ENCODE data around the gene MMRN2.

Gene MMRN2

DNA sequence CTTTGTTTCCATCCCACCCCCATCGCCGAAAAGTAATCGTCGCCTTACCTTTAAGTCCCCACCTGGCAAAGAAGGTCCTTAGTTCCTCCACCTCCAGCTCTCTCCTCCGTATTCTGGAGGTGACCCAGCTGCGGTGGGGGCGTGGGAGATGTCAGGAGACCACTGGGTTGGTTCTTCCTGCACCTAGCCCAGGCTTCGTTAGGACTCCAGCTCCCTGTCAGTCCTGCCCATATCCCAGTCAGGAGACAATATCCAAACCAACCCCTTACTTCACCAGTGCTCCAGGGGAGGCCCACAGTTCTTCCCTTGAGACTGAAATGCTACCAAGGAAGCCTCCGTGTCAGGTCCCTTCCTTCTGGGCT lies 11.6 kb upstream of the MMRN2 start:
- DNase-seq = no peak

GRCh38 chr10:86968271-86968993 lies 11.0 kb upstream of the MMRN2 start, which contains the start of gene ADIRF:
TSS of gene ADIRF (plus strand) at chr10:86968482. CDS start at chr10:86968545, 63 bp downstream.
- DNase-seq = no peak

DNA sequence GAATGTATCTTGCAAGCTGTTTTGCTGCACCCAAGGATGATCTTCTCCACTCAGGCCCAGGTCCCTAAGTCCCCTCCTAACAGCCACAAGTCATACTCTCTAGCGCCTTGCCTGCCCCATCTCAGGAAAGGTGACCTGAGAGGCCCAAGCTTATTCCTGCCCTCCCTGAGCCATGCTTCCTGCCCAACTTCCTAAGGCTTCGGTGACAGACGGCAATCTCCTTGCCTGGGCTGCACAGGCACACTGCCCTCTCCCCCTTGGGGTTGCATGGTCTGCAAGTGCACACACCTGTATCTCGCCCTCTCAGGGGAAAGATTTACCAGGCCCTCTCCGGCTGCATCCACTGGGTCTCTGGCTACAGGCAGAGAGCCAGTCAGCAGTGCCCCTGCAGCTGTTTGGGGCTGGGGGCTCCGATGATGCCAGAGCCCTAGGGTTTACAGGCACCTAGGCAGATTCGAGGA lies 10.1 kb upstream of the MMRN2 start:
- no peak for DNase-seq

DNA sequence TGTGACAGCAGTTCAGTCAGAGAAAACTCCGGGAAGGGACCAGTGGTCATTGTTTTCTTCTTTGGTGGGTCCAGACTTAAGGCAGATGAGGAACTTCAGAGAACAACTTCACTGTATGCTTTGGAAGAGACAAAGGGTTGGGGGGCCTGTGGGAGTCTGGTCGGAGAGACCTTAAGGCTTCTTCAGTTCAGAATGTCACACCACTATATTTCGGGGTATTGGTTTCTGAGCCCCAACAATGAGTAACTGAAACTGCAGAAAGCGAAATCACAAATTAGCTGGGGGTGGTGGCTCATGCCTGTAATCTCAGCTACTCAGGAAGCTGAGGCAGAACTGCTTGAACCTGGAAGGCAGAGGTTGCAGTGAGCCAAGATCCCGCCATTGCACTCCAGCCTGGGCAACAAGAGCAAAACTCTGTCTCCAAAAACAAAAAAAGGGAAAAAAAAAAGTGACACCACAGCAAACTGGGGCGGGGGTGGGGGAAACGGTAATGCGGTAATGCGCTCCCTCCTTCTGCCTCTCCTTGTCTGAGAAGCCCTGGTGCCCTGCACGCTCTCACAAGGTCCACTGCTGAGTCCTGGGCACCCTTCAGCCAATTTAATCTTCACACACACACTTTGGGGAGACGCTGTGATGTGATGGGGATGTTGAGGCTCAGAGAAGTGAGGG lies 8.7 kb upstream of the MMRN2 start:
- DNase-seq = no peak

- no peak for DNase-seq
Measured at GRCh38 chr10:86964847-86965190, 7.4 kb upstream of the MMRN2 start.

GRCh38 chr10:86964061-86964846 lies 6.8 kb upstream of the MMRN2 start:
- no peak for DNase-seq

GRCh38 chr10:86963341-86963919 lies 6.0 kb upstream of the MMRN2 start:
- no peak for DNase-seq

DNA sequence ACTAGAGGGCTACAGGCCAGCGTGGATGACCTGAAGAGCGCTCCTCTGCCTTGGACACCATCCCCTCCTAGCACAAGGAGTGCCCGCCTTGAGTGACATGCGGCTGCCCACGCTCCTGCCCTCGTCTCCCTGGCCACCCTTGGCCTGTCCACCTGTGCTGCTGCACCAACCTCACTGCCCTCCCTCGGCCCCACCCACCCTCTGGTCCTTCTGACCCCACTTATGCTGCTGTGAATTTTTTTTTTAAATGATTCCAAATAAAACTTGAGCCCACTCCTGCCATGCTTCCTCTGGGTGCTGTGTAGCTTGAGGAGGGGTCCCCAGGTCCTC lies 5.5 kb upstream of the MMRN2 start:
- no peak for DNase-seq

DNA sequence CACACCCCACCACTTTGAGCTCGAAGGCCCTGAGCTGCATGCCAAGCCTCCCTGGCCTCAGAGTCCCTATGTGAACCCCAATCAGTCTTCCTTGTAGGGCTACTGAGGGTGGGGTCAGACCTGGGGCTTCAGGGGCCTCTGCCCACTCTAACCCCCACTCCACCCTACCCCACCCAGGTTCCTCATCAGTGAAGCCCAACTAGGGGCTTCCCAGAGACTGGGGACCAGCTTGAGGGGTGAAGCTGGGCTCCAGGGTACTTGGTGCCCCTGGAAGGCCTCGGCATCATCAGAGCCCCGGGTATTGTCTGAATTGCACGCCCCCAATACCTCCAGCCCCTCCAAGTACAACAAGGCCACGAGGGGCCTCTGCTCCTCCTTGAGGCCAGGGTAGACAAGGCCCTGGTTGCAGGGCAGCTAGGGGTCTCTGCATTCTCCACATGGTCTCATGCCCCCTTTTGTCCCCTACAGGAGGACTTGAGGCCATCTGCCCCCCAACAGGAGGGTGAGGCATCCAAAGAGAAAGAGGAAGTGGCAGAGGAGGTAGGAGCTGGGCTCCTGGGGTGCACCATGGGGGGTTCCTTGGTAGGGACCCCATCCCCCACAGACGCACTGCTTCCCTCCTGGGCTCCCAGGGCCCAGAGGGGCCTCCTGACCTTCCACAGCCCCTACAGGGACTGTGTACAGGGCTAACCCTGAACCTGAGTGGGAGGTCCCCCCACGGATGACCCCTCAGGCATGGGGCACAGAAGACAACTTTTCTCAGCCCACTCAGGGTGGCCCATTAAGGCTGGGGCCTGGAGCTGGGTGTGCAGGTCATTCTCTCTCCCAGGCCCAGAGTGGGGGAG lies 4.9 kb upstream of the MMRN2 start:
- DNase-seq = no peak

GRCh38 chr10:86961481-86962091 lies 4.2 kb upstream of the MMRN2 start:
- no peak for DNase-seq

DNA sequence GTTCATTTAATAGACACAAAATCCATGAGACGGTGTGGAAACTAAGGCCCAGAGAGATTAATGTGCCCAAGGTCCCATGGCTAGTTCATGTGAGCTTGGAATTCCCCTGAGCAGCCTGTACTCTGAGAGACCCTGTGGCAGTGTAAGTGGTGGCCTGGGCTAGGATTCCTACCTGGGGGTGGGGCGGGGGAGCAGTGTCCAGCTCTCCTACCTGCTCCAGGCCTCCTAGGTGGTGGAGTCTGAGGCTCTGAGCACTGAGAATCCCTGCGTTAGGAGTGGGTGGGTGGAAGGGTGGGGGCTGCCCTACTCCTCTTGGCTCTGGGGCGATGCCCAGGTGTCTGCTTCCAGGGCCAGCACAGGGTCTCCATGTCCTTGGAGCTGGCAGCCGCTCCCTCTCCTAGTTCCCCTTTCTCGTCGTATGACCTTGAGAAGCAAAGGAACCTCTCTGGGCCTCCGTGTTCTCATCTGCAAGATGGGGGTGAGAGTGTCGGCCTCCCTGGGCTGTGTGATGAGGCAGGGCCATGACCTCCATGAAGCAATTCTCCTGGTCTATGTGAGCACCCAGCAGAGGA lies 3.5 kb upstream of the MMRN2 start:
- DNase-seq = no peak

DNA sequence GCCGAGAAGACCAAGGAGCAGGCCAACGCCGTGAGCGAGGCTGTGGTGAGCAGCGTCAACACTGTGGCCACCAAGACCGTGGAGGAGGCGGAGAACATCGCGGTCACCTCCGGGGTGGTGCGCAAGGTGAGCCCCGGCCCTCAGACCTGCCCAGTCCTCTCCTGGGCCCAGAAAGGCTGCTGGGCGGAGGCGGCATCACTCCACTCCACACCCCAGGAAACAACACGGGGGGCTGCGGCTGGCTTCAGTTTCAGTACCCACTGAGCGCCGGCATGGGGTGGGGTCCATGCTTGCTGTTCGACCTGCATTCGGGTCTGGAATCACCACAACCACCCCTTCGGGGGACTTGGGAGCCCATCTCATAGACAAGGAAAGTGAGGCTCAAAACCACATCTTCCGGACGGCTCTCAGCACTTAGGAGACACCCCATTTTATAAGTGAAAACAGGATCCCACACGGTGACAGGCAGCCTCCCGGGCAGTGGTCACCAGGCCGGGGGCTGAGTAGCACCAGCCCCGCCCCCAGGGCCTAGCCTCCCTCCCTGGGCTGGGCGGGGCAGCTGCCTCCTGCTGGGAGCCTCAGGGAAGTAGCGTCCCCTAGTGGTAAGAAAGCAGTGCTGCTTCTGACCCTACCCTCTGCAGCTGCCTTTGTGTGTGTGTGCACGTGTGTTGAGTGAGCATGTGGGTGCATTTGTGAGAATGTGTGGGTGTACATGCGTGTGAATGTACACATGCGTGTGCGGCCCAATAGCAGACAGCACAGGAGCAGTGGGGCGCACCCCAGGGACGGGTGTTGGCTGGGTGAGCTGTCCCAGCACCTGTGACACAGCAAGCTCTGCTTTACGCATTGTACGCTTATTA lies 2.8 kb upstream of the MMRN2 start:
- DNase-seq = no peak

GRCh38 chr10:86959737-86960002 lies 2.3 kb upstream of the MMRN2 start:
- no peak for DNase-seq

DNA sequence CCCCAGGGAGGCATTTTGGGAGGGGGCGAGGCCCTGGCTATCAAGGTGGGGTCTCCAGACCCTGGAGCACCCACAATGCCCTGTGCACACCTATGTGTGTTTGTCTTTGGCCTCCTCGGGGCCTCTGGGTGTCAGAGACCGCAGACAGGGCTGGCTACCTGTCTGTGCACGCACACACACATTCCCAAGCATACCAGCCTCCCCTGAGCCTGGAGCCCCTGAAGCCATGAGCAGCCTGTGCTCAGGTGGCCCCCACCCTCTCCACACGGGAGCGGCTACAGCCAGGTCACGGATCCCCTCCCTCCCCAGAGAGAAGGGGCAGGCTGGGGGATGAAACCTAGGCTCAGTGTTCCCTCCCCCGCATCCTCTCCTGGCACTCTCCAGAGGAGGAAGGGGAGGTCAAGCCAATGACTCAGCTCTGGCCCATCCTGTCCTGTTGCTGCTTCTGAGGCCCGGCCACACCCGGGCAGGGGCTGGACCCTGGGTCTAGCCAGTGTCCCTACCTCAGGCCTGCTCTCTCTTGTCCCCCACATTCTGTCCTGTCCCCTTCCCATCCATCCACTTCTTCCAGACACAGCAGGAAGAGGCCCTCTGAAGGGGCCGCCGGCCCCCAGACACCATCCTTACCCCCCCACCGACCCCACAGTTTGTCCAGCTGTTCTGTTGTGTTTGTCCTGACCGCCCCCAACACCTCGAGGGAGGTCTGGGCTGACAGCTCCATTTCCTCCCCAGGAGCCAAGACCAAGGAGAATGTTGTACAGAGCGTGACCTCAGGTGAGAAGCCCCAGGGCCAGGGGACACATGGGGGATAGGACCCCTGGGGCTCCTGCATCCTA lies 1.7 kb upstream of the MMRN2 start:
- DNase-seq = no peak

DNA sequence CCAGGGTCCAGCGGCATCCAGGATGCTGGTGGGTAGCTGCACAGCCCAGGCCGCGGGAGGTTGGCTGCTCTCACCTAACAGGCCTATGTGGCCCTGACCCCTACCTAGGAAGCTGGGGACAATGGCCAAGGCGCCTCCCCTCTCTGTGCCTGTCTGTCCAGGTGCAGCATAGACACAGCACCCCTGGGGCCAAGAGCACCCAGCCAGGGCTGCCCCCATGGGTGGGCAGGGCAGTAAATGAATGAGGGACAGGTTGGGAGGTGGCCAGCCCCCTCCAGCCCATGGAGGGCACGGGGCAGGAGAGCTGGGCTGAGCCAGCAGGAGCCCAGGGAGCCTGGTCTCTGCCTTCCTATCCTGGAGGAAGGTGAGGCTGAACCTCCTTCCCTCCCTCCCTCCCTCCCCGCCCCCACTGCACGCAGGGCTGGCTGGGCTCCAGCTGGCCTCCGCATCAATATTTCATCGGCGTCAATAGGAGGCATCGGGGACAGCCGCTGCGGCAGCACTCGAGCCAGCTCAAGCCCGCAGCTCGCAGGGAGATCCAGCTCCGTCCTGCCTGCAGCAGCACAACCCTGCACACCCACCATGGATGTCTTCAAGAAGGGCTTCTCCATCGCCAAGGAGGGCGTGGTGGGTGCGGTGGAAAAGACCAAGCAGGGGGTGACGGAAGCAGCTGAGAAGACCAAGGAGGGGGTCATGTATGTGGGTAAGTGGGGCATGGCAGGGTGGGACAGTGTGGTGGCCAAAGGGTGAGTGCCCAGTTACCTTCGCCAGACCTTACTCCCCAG lies 893 bp upstream of the MMRN2 start, which contains the start of gene SNCG:
TSS of gene SNCG (plus strand) at position 484 of the 785 bp plus-strand sequence. CDS start at position 583, 99 bp downstream.
- no peak for DNase-seq

DNA sequence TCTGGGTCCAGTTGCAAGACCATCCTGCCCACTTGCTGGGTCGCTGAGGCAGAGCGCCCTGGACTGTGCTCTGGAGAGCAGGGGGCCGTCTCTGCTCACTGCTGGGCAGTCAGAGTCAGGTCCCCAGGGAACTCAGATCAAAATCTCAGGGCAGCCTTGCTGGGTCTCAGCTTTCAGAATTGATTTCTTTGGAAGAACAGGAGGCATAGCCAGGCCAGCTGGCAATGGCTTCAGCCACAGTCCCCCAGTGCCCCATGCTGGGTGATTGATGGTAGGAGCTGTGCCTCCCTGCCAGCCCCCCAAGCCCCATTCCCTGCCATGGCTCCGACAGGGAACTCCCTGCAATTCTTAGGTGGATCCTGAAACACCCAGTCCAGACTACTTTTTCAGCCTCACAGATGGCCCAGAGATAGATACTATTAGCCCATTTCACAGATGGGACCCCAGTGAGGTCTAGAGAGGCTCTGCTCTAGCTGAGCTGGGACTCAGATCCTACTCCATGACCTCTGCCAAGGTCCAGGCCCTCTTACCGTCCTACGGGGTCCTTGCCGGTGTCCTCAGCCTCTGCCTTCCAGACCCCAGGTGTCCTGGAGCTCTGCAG lies 467 bp downstream of the MMRN2 start:
- no peak for DNase-seq

DNA sequence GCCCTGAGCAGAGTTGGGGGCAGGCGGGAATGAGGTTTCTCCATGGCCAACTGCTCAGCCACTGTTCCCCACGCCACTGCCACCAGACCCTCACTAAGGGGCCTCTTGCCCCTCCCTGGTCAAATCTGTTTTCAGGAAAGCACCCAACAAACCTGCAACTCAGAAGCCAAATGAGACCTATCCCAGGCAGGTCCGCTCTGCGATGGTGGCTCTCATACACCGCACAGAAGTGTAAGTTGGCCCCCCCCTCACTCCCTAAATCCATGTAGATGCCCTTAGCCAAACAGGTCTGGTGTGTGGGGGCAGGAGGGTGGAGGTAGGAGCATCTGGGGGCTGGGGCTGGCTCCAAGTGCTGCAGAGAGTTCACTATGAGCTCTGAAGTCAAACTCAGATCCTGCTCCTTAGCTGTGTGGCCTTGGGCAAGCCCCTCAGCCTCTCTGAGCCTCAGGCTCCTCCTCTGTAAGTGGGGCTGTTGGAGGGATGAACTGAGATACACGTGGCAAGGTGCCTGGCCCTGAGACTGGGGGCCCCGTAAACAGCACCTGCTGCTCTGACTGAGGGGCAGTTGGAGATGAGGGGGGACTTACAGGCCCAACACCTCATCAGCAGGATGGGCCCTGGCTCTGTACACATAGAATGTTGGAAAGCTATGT lies 1.1 kb downstream of the MMRN2 start:
- DNase-seq = no peak

DNA sequence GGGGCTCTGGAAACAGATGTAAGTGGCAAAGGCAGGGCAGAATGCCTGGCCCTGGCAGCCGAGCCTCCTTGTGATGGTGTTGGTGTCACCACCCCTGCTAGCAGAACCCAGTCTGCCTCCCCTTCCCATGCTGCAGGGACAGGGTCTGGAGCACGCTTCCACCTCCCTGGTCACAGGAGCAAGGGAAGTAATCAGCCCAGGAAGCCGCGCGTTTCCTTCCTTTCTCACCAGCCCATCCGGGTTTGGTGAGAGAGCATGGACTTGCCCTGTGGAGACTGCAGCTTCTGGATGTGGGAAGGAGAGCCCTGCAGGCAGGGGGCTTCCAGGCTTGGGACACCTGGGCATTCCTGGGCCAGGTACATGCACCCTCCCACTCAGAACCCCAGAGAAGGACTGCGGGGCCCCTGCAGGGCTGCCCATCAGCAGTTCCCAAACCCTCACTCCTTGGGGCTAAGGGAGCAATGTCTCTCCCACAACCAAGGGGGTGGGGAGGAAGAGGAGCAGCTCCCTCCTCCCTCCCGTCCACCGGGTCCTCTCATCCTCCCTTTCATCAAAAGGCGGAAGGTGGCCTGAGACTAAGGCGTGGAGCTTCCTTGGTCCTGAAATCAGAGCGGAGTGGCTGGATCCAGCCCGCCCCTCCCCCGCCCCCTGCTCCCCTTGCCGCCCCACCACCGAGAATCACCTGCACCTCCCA lies 1.8 kb downstream of the MMRN2 start:
- no peak for DNase-seq

Data from activated T-cell treated with anti-CD3 and anti-CD28 coated beads for 4 hours (primary cell).